ENCODE results near the gene HDAC9. TPM values are rescaled to one million over a fixed set of nuclear protein-coding genes. Genes with fewer than 3 reads are reported as not detected.

HDAC9 gene
- total RNA-seq, 2 donors from 2014 or later = 1.5 to 4.0 TPM

DNA sequence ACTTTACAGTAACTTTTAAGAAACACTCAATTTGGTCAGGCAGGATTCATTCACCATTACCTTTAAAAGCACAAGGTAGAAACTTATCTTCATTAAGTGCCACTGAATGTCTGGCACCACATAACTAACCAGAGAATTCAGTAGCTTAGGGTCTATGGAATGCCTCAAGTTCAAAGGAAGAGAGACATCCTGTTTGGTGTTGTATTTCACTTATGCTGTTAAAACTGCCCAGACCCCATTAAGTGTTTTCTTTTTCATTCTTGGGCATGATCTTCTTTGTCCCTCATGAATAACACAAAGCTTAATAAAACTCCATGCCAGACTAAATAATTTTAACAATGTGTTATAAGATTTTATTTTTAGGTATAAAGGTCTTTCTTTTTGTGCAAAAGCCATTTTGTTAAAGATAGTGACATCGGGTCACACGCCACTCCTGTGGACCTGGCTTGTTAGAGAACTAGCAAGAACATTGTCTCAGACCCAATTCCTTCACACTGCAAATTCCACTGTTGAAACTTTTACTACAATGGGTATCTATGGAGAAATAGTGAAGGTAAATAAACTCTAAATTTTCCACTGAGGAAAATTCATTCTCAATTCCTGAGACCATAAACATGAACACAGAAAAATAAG, 400.9 kb downstream of the HDAC9 start:
- no peak for DNase-seq
- no peak for TF ChIP-seq CTCF (conservative IDR thresholded peaks at IDR 0.05)
- 60 to 82% methylated on average over 1 to 2 of the region's 2 CpGs for WGBS, 2 experiments (ENCODE audit: insufficient coverage in 1 of 2, insufficient read length in 1 of 2)

GRCh38 chr7:18900236-18900635, 404.7 kb downstream of the HDAC9 start:
- Histone ChIP-seq H3K9me3 (ENCODE audit: control insufficient read depth, low read length) (no peaks in the 10 kb centered on the region), H3K27me3 (ENCODE audit: control insufficient read depth, insufficient read depth, low read length, poor library complexity, severe bottlenecking) (no peaks in the 10 kb centered on the region), H3K9ac (ENCODE audit: extremely low read depth, low read length, poor library complexity, severe bottlenecking) (no peak overlapping the region), H3K36me3 (ENCODE audit: control insufficient read depth, insufficient read depth, low read length) (no peaks in the 10 kb centered on the region), H3K27ac (ENCODE audit: low read depth, low read length) (no peak overlapping the region), H3K4me1 (ENCODE audit: control insufficient read depth, insufficient read depth, low read length) (peaks cover 17% of the 10 kb centered on the region), H3K4me3 (ENCODE audit: low read length) (no peak overlapping the region)
- Mint-ChIP-seq H3K27me3 (ENCODE audit: insufficient read depth) (no peaks in the 10 kb centered on the region), H3K36me3 (ENCODE audit: low read depth) (no peaks in the 10 kb centered on the region), H3K4me1 (peaks cover 21% of the 10 kb centered on the region), H3K9me3 (peaks cover 2% of the 10 kb centered on the region), H3K4me3 (no peak overlapping the region), H3K27ac (no peak overlapping the region)
- whole genome bisulfite sequencing, 2 experiments (ENCODE audit: insufficient coverage in 1 of 2, insufficient read length in 1 of 2) = 82 to 100% methylated on average over 1 to 3 of the region's 3 CpGs
- DNase-seq = no peak
- no peak for TF ChIP-seq CTCF (conservative IDR thresholded peaks at IDR 0.05)

More for the DNA sequence above, 400.9 kb downstream of the HDAC9 start:
- H3K4me3 ChIP-seq (ENCODE audit: low read length) = no peak overlapping the region
- Mint-ChIP-seq H3K9me3 (no peaks in the 10 kb centered on the region), H3K4me1 (peaks cover 9% of the 10 kb centered on the region), H3K27ac (no peak overlapping the region), H3K27me3 (ENCODE audit: insufficient read depth) (no peaks in the 10 kb centered on the region), H3K4me3 (no peak overlapping the region), H3K36me3 (ENCODE audit: low read depth) (no peaks in the 10 kb centered on the region)
- H3K27me3 ChIP-seq (ENCODE audit: control insufficient read depth, insufficient read depth, low read length, poor library complexity, severe bottlenecking) = no peaks in the 10 kb centered on the region
- no peaks in the 10 kb centered on the region for H3K36me3 ChIP-seq (ENCODE audit: control insufficient read depth, insufficient read depth, low read length)
- H3K9ac ChIP-seq (ENCODE audit: extremely low read depth, low read length, poor library complexity, severe bottlenecking) = no peak overlapping the region
- no peak overlapping the region for H3K27ac ChIP-seq (ENCODE audit: low read depth, low read length)
- peaks cover 12% of the 10 kb centered on the region for H3K4me1 ChIP-seq (ENCODE audit: control insufficient read depth, insufficient read depth, low read length)
- H3K9me3 ChIP-seq (ENCODE audit: control insufficient read depth, low read length) = no peaks in the 10 kb centered on the region

DNA sequence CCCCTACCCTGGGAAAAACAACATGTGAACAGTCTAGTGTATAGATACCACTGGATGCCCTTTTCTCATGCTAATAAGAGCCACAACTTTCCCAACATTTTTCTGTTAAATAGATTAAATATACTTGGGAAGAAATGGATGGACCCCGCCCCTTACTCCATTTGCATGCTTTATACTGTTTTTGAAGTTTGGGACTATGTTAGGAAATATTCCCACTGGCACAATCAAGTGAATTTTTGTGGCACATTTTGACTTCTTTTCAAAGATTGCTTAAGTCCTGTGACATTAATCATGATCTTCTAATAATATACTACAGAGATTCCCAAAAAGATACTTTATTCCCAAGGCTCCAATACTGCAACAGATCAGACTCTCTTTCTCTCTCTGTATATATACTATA, 405.3 kb downstream of the HDAC9 start:
- Histone ChIP-seq H3K27ac (ENCODE audit: low read depth, low read length) (no peak overlapping the region), H3K9ac (ENCODE audit: extremely low read depth, low read length, poor library complexity, severe bottlenecking) (no peak overlapping the region), H3K36me3 (ENCODE audit: control insufficient read depth, insufficient read depth, low read length) (no peaks in the 10 kb centered on the region), H3K4me3 (ENCODE audit: low read length) (no peak overlapping the region), H3K27me3 (ENCODE audit: control insufficient read depth, insufficient read depth, low read length, poor library complexity, severe bottlenecking) (no peaks in the 10 kb centered on the region), H3K4me1 (ENCODE audit: control insufficient read depth, insufficient read depth, low read length) (peaks cover 17% of the 10 kb centered on the region), H3K9me3 (ENCODE audit: control insufficient read depth, low read length) (no peaks in the 10 kb centered on the region)
- no peak overlapping the region for H3K27ac Mint-ChIP-seq
- WGBS, 2 experiments (ENCODE audit: insufficient coverage in 1 of 2, insufficient read length in 1 of 2) = 100% methylated on average over 1 of the region's 1 CpG; no CpG with 5 or more reads in 1 of the 2 experiments
- H3K9me3 Mint-ChIP-seq = peaks cover 2% of the 10 kb centered on the region
- H3K36me3 Mint-ChIP-seq (ENCODE audit: low read depth) = no peaks in the 10 kb centered on the region
- no peak for DNase-seq
- H3K4me1 Mint-ChIP-seq = peaks cover 21% of the 10 kb centered on the region
- H3K27me3 Mint-ChIP-seq (ENCODE audit: insufficient read depth) = no peaks in the 10 kb centered on the region
- TF ChIP-seq CTCF (conservative IDR thresholded peaks at IDR 0.05) = no peak
- H3K4me3 Mint-ChIP-seq = no peak overlapping the region
